ENCODE measurements around the gene FAM13C.
A peak's percentile ranks its signal among the peaks of the same experiment; 100 is the strongest.

FAM13C gene

GRCh38 chr10:59363446-59363958 lies 1.2 kb upstream of the FAM13C start:
- TF ChIP-seq SUZ12 (IDR thresholded peaks at IDR 0.05; ENCODE audit: extremely low read depth, insufficient read depth, insufficient read length) (no peak), YY1 (IDR thresholded peaks at IDR 0.05; ENCODE audit: insufficient read depth, insufficient read length) (no peak), ZNF274 (IDR thresholded peaks at IDR 0.05; ENCODE audit: low read depth, low read length) (no peak)
- H3K4me3 ChIP-seq (ENCODE audit: insufficient read length, low read depth), result no peak overlapping the region
- no peaks in the 10 kb centered on the region for H3K27me3 ChIP-seq (ENCODE audit: insufficient read depth, insufficient read length)
- DNase-seq (ENCODE audit: low read depth, low spot score), result no peak
- H3K9ac ChIP-seq (ENCODE audit: insufficient read length, low read depth), result no peak overlapping the region
- H3K36me3 ChIP-seq (ENCODE audit: insufficient read depth, insufficient read length, low read length), result no peaks in the 10 kb centered on the region
- H3K9me3 ChIP-seq (ENCODE audit: insufficient read depth, low read length), result no peaks in the 10 kb centered on the region
- H3K4me1 ChIP-seq (ENCODE audit: insufficient read depth, insufficient read length), result no peaks in the 10 kb centered on the region

GRCh38 chr10:59362959-59363381 lies 621 bp upstream of the FAM13C start:
- peak; percentile 47 for DNase-seq (ENCODE audit: low read depth, low spot score)
- H3K9ac ChIP-seq (ENCODE audit: insufficient read length, low read depth), result no peak overlapping the region
- H3K4me1 ChIP-seq (ENCODE audit: insufficient read depth, insufficient read length), result no peaks in the 10 kb centered on the region
- peak overlapping the region; percentile 44 for H3K4me3 ChIP-seq (ENCODE audit: insufficient read length, low read depth)
- H3K36me3 ChIP-seq (ENCODE audit: insufficient read depth, insufficient read length, low read length), result no peaks in the 10 kb centered on the region
- H3K9me3 ChIP-seq (ENCODE audit: insufficient read depth, low read length), result no peaks in the 10 kb centered on the region
- no peaks in the 10 kb centered on the region for H3K27me3 ChIP-seq (ENCODE audit: insufficient read depth, insufficient read length)
- TF ChIP-seq ZNF274 (IDR thresholded peaks at IDR 0.05; ENCODE audit: low read depth, low read length) (no peak), SUZ12 (IDR thresholded peaks at IDR 0.05; ENCODE audit: extremely low read depth, insufficient read depth, insufficient read length) (no peak), YY1 (IDR thresholded peaks at IDR 0.05; ENCODE audit: insufficient read depth, insufficient read length) (no peak)

- no peak for DNase-seq (ENCODE audit: low read depth, low spot score)
- peak overlapping the region; percentile 44 for H3K9ac ChIP-seq (ENCODE audit: insufficient read length, low read depth)
- H3K4me3 ChIP-seq (ENCODE audit: insufficient read length, low read depth), result peak overlapping the region; percentile 44
Measured at GRCh38 chr10:59361663-59362143, 646 bp downstream of the FAM13C start.

GRCh38 chr10:59360605-59361405 lies 1.5 kb downstream of the FAM13C start:
- TF ChIP-seq SUZ12 (IDR thresholded peaks at IDR 0.05; ENCODE audit: extremely low read depth, insufficient read depth, insufficient read length) (no peak), ZNF274 (IDR thresholded peaks at IDR 0.05; ENCODE audit: low read depth, low read length) (no peak), YY1 (IDR thresholded peaks at IDR 0.05; ENCODE audit: insufficient read depth, insufficient read length) (no peak)
- no peaks in the 10 kb centered on the region for H3K9me3 ChIP-seq (ENCODE audit: insufficient read depth, low read length)
- H3K4me1 ChIP-seq (ENCODE audit: insufficient read depth, insufficient read length), result no peaks in the 10 kb centered on the region
- H3K9ac ChIP-seq (ENCODE audit: insufficient read length, low read depth), result no peak overlapping the region
- no peaks in the 10 kb centered on the region for H3K27me3 ChIP-seq (ENCODE audit: insufficient read depth, insufficient read length)
- DNase-seq (ENCODE audit: low read depth, low spot score), result no peak
- no peak overlapping the region for H3K4me3 ChIP-seq (ENCODE audit: insufficient read length, low read depth)
- no peaks in the 10 kb centered on the region for H3K36me3 ChIP-seq (ENCODE audit: insufficient read depth, insufficient read length, low read length)

More at GRCh38 chr10:59361663-59362143, 646 bp downstream of the FAM13C start:
- no peaks in the 10 kb centered on the region for H3K36me3 ChIP-seq (ENCODE audit: insufficient read depth, insufficient read length, low read length)
- H3K27me3 ChIP-seq (ENCODE audit: insufficient read depth, insufficient read length), result no peaks in the 10 kb centered on the region
- no peaks in the 10 kb centered on the region for H3K4me1 ChIP-seq (ENCODE audit: insufficient read depth, insufficient read length)
- no peaks in the 10 kb centered on the region for H3K9me3 ChIP-seq (ENCODE audit: insufficient read depth, low read length)
- TF ChIP-seq ZNF274 (IDR thresholded peaks at IDR 0.05; ENCODE audit: low read depth, low read length) (no peak), SUZ12 (IDR thresholded peaks at IDR 0.05; ENCODE audit: extremely low read depth, insufficient read depth, insufficient read length) (no peak), YY1 (IDR thresholded peaks at IDR 0.05; ENCODE audit: insufficient read depth, insufficient read length) (no peak)

- H3K27me3 ChIP-seq (ENCODE audit: insufficient read depth, insufficient read length), result no peaks in the 10 kb centered on the region
- H3K9ac ChIP-seq (ENCODE audit: insufficient read length, low read depth), result no peak overlapping the region
- TF ChIP-seq ZNF274 (IDR thresholded peaks at IDR 0.05; ENCODE audit: low read depth, low read length), result no peak
- no peak for TF ChIP-seq YY1 (IDR thresholded peaks at IDR 0.05; ENCODE audit: insufficient read depth, insufficient read length)
- no peak for TF ChIP-seq SUZ12 (IDR thresholded peaks at IDR 0.05; ENCODE audit: extremely low read depth, insufficient read depth, insufficient read length)
- DNase-seq (ENCODE audit: low read depth, low spot score), result no peak
- no peaks in the 10 kb centered on the region for H3K36me3 ChIP-seq (ENCODE audit: insufficient read depth, insufficient read length, low read length)
- H3K9me3 ChIP-seq (ENCODE audit: insufficient read depth, low read length), result no peaks in the 10 kb centered on the region
- H3K4me1 ChIP-seq (ENCODE audit: insufficient read depth, insufficient read length), result no peaks in the 10 kb centered on the region
- H3K4me3 ChIP-seq (ENCODE audit: insufficient read length, low read depth), result no peak overlapping the region
Measured at GRCh38 chr10:59358576-59358975, 3.8 kb downstream of the FAM13C start.

GRCh38 chr10:59354434-59354833 lies 7.9 kb downstream of the FAM13C start:
- Histone ChIP-seq H3K27me3 (ENCODE audit: insufficient read depth, insufficient read length) (no peaks in the 10 kb centered on the region), H3K9me3 (ENCODE audit: insufficient read depth, low read length) (no peaks in the 10 kb centered on the region), H3K4me3 (ENCODE audit: insufficient read length, low read depth) (no peak overlapping the region), H3K9ac (ENCODE audit: insufficient read length, low read depth) (no peak overlapping the region), H3K4me1 (ENCODE audit: insufficient read depth, insufficient read length) (no peaks in the 10 kb centered on the region), H3K36me3 (ENCODE audit: insufficient read depth, insufficient read length, low read length) (no peaks in the 10 kb centered on the region)
- no peak for DNase-seq (ENCODE audit: low read depth, low spot score)
- TF ChIP-seq SUZ12 (IDR thresholded peaks at IDR 0.05; ENCODE audit: extremely low read depth, insufficient read depth, insufficient read length) (no peak), YY1 (IDR thresholded peaks at IDR 0.05; ENCODE audit: insufficient read depth, insufficient read length) (no peak), ZNF274 (IDR thresholded peaks at IDR 0.05; ENCODE audit: low read depth, low read length) (no peak)

GRCh38 chr10:59350558-59350957 lies 11.8 kb downstream of the FAM13C start:
- Histone ChIP-seq H3K4me3 (ENCODE audit: insufficient read length, low read depth) (no peak overlapping the region), H3K36me3 (ENCODE audit: insufficient read depth, insufficient read length, low read length) (no peaks in the 10 kb centered on the region), H3K4me1 (ENCODE audit: insufficient read depth, insufficient read length) (no peaks in the 10 kb centered on the region), H3K27me3 (ENCODE audit: insufficient read depth, insufficient read length) (no peaks in the 10 kb centered on the region), H3K9ac (ENCODE audit: insufficient read length, low read depth) (no peak overlapping the region), H3K9me3 (ENCODE audit: insufficient read depth, low read length) (no peaks in the 10 kb centered on the region)
- DNase-seq (ENCODE audit: low read depth, low spot score), result no peak
- TF ChIP-seq ZNF274 (IDR thresholded peaks at IDR 0.05; ENCODE audit: low read depth, low read length) (no peak), SUZ12 (IDR thresholded peaks at IDR 0.05; ENCODE audit: extremely low read depth, insufficient read depth, insufficient read length) (no peak), YY1 (IDR thresholded peaks at IDR 0.05; ENCODE audit: insufficient read depth, insufficient read length) (no peak)
